Motor neuron (in vitro differentiated cells): ENCODE measurements around the gene SHOX. TPM values are rescaled to one million over a fixed set of nuclear protein-coding genes. Genes with fewer than 3 reads are reported as not detected.
A peak's percentile ranks its signal among the peaks of the same experiment; 100 is the strongest.
"Not testable (repeated sequence)": the region's sequence is repeated elsewhere in the genome, so short reads cannot be mapped to it uniquely, and the experiment has no call there.

Experiments
- ATAC-seq, 8 experiments: fragments of 200-7000 bp; cut with Tn5 transposase; replicated peaks in 6 of 8; 2 replicates each; pipeline ENCODE4 v1.8.0; 2021; ENCODE audit warnings: mild to moderate bottlenecking in 8 of 8, moderate library complexity in 8 of 8
- H3K27ac ChIP-seq, 2 donors: fragments of 250-450 bp; sonication (Bioruptor Pico); 2 replicates each; pipeline ENCODE4 v1.9.0; 2021; ENCODE audit warnings: antibody characterized with exemption in 2 of 2, mild to moderate bottlenecking in 2 of 2, moderate library complexity in 1 of 2
- H3K4me1 ChIP-seq, 2 donors: fragments of 250-450 bp; sonication (Bioruptor Pico); replicated peaks in 1 of 2; 2 replicates each; pipeline ENCODE4 v1.6.1; 2021; ENCODE audit warnings: antibody characterized with exemption in 2 of 2, mild to moderate bottlenecking in 2 of 2, moderate library complexity in 1 of 2
- H3K4me3 ChIP-seq, 5 donors: fragments of 250-450 bp; sonication (Bioruptor Pico); 2 replicates each; pipeline ENCODE4 v1.9.0; 2021; ENCODE audit warnings: antibody characterized with exemption in 5 of 5, mild to moderate bottlenecking in 5 of 5, moderate library complexity in 4 of 5
- WGBS, 10 experiments: fragments of 450-650 bp; shearing (Covaris generic); methylation state at CpG; one replicate each; pipeline ENCODE4 v1.0.0; 2022; 5-methylcytosine and 5-hydroxymethylcytosine counted together
- in situ Hi-C, 9 experiments: fragments of 400-800 bp; cut with MboI; loops; one replicate each; pipeline ENCODE4 v1.15.0; 2021; ENCODE audit warnings: low sequenced_read_pairs in 9 of 9, low pct_unique_long_range_greater_than_20kb in 2 of 9; ENCODE audit not compliant: unreplicated experiment in 9 of 9
- total RNA-seq, 8 experiments: library from RNA; unstranded; fragments of 300-600 nt; gene quantifications; 2 replicates each; pipeline versions ENCODE4 v1.2.3 to v1.2.4, GENCODE V29; 2022

SHOX gene
- total RNA-seq, 8 experiments from 2014 or later: 0.11 to 0.76 (median 0.23) TPM; not detected in 1

DNA sequence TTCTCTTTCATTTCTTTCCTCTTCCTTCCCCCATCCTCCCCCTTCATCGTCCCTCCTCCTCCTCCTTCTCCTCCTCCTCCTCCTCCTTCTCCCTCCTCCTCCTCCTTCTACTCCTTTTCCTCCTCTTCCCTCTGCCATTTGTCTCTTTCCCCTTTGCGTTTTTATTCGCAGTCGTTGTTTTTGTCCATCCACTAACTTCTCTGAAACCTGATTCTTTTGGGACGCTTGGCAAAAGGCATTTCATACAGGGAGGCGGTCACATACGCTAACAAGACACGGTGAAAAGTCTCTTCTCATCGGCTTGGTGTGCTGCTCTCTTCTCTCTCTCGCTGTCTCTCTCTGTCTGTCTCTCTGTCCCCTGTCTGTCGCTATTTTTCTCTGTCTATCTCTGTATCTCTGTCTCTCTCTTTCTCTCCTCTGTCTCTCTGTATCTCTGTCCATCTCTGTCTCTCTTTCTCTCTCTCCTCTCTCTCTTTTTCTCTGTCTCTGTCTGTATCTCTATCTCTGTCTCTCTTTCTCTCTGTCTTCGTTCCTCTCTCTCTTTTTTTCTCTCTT lies 5.4 kb upstream of the SHOX start:
- H3K4me3 ChIP-seq: no peak overlapping the region
- 0 to 28% (median 5%) methylated on average over 3 to 11 of the region's 12 CpGs for WGBS, 10 experiments
- in situ Hi-C loops: no loop called here

DNA sequence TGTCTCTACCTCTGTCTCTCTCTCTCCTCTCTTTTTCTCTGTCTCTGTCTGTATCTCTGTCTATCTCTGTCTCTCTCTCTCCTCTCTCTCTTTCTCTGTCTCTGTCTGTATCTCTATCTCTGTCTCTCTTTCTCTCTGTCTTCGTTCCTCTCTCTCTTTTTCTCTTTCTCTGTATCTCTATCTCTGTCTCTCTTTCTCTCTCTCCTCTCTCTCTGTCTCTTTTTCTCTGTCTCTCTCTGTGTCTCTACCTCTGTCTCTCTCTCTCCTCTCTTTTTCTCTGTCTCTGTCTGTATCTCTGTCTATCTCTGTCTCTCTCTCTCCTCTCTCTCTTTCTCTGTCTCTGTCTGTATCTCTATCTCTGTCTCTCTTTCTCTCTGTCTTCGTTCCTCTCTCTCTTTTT lies 4.5 kb upstream of the SHOX start:
- WGBS, 10 experiments: 0 to 40% (median 5%) methylated on average over 1 to 2 of the region's 2 CpGs; no CpG with 5 or more reads in 4 of the 10 experiments
- in situ Hi-C loops, H3K27ac ChIP-seq, H3K4me1 ChIP-seq, ATAC-seq, H3K4me3 ChIP-seq: not testable (repeated sequence)

More for the DNA sequence above, 5.4 kb upstream of the SHOX start:
- peaks cover 0 to 10% of the 10 kb centered on the region in 2 donors for H3K4me1 ChIP-seq
- no peak for ATAC-seq
- no peak overlapping the region for H3K27ac ChIP-seq

DNA sequence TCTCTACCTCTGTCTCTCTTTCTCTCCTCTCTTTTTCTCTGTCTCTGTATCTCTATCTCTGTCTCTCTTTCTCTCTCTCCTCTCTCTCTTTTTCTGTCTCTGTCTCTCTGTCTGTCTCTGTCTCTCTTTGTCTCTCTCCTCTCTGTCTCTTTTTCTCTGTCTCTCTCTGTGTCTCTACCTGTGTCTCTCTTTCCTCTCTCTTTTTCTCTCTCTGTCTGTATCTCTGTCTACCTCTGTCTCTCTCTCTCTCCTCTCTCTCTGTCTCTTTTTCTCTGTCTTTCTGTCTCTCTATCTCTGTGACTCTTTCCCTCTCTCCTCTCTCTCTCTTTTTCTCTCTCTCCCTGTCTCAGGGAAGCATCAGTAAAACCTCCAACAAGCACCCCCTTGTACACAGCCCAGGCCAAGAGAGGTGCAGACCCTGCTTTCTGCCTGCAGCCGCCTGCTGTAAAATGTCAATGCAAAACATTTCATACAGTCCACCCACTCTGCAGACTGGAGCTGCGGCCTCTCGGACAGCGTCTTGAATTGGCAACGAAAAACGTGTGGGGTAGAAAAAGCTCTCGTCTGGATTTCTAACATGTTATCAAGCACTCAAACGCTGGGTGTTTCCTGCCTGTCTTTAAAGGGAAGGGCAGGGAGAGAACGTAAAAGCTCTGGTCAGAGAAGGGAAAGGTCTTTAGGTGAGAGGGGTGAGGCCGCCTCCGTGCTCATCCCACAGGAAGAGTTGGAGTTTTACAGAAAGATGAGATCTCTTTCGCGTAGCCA lies 3.7 kb upstream of the SHOX start:
- peaks cover 2 to 8% of the 10 kb centered on the region in 2 donors for H3K4me1 ChIP-seq
- ATAC-seq: peak in 1 of 8 experiments; percentile 16
- H3K4me3 ChIP-seq: no peak overlapping the region
- in situ Hi-C loops: no loop called here
- WGBS, 10 experiments: 0 to 44% (median 15%) methylated on average over 1 to 13 of the region's 13 CpGs
- H3K27ac ChIP-seq: no peak overlapping the region

DNA sequence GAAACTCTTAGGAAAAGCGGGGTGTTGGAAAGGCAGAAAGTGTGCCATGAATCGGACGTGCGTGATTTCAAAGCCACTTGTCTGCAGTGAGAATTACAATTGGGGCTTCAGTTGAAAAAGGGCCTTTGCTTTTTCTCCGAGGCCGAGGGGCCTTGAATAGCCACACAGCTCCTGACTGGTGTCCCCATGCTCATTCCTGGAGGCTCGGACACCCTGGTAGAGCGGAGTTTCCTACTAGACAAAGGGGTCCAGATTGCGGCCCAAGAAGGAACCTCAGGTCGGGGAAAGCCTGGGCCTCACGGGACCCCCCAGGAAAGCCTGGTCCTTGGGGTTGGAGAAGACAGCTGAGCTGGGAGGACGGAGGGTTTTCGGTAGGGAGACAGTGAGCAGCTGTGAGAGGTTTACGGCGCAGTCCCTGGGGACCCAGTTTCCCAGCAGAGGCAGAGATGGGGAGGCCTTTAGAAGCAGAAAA lies 3.0 kb upstream of the SHOX start:
- ATAC-seq: no peak
- 0 to 35% (median 22%) methylated on average over 1 to 14 of the region's 15 CpGs; no CpG with 5 or more reads in 1 of the 10 experiments for WGBS, 10 experiments
- Histone ChIP-seq H3K27ac (no peak overlapping the region), H3K4me3 (no peak overlapping the region), H3K4me1 (peaks cover 2 to 8% of the 10 kb centered on the region in 2 donors)
- in situ Hi-C loops: no loop called here

DNA sequence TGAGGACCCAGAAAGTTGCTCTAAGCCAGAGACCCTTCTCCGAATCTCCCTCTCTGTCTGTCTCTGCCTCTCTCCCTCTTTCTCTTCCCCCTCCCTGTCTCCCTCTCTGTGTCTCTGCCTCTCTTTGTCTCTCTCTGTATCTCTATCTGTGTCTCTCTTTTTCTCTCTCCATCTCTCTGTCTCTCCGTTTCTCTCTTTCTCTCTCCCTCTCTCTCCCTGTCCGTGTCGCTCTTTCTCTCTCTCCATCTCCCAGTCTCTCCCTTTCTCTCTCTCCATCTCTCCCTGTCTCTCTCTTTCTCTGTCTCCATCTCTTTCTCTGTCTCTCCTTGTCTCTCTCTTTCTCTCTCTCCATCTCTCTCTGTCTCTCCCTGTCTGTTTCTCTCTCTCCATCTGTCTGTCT lies 2.6 kb upstream of the SHOX start:
- no peak overlapping the region for H3K27ac ChIP-seq
- WGBS, 10 experiments: 0 to 46% (median 22%) methylated on average over 2 to 4 of the region's 4 CpGs
- in situ Hi-C loops: no loop called here
- no peak for ATAC-seq
- no peak overlapping the region for H3K4me3 ChIP-seq
- H3K4me1 ChIP-seq: peaks cover 2 to 8% of the 10 kb centered on the region in 2 donors

DNA sequence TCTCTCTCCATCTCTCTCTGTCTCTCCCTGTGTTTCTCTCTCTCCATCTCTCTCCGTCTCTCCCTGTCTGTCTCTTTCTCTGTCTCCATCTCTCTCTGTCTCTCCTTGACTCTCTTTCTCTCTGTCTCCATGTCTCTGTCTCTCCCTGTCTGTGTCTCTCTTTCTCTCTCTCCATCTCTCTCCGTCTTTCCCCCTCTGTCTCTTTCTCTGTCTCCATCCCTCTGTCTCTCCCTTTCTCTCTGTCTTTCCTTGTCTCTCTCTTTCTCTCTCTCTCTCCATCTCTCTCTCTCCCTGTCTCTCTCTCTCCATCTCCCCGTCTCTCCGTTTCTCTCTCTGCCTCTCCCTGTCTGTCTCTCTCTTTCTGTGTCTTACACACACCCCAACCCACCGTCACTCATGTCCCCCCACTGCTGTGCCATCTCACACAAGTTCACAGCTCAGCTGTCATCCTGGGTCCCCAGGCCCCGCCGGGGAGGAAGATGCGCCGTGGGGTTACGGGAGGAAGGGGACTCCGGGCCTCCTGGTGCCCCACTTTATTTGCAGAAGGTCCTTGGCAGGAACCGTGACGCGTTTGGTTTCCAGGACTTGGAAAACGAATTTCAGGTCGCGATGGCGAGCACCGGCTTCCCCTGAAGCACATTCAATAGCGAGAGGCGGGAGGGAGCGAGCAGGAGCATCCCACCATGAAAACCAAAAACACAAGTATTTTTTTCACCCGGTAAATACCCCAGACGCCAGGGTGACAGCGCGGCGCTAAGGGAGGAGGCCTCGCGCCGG lies 1.2 kb upstream of the SHOX start:
- ATAC-seq: no peak
- Histone ChIP-seq H3K4me3 (peak overlapping the region in 1 of 5 donors; percentile 6), H3K4me1 (peaks cover 2 to 8% of the 10 kb centered on the region in 2 donors), H3K27ac (no peak overlapping the region)
- in situ Hi-C loops: no loop called here
- 0 to 18% (median 9%) methylated on average over 3 to 19 of the region's 30 CpGs for WGBS, 10 experiments

DNA sequence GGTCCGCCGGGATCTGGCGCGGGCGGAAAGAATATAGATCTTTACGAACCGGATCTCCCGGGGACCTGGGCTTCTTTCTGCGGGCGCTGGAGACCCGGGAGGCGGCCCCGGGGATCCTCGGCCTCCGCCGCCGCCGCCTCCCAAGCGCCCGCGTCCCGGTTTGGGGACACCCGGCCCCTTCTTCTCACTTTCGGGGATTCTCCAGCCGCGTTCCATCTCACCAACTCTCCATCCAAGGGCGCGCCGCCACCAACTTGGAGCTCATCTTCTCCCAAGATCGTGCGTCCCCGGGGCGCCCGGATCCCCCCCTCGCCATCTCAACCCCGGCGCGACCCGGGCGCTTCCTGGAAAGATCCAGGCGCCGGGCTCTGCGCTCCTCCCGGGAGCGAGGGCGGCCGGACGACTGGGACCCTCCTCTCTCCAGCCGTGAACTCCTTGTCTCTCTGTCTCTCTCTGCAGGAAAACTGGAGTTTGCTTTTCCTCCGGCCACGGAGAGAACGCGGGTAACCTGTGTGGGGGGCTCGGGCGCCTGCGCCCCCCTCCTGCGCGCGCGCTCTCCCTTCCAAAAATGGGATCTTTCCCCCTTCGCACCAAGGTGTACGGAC lies 482 bp upstream of the SHOX start:
- peak overlapping the region in 3 of 5 donors; percentile 6 to 9 (median 6) for H3K4me3 ChIP-seq
- peaks cover 2 to 8% of the 10 kb centered on the region in 2 donors for H3K4me1 ChIP-seq
- WGBS, 10 experiments: 0 to 16% (median 3%) methylated on average over 1 to 20 of the region's 62 CpGs; no CpG with 5 or more reads in 4 of the 10 experiments
- no peak for ATAC-seq
- in situ Hi-C loops: no loop called here
- no peak overlapping the region for H3K27ac ChIP-seq

DNA sequence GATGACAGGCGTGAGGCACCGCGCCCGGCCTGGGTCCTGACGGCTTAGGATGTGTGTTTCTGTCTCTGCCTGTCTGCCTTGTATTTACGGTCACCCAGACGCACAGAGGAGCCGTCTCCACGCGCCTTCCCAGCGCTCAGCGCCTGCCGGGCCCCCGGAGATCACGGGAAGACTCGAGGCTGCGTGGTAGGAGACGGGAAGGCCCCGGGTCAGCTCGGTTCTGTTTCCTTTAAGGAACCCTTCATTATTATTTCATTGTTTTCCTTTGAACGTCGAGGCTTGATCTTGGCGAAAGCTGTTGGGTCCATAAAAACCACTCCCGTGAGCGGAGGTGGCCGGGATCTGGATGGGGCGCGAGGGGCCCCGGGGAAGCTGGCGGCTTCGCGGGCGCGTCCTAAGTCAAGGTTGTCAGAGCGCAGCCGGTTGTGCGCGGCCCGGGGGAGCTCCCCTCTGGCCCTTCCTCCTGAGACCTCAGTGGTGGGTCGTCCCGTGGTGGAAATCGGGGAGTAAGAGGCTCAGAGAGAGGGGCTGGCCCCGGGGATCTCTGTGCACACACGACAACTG lies 1.3 kb downstream of the SHOX start:
- WGBS, 10 experiments: 0 to 28% (median 1%) methylated on average over 1 to 20 of the region's 44 CpGs; no CpG with 5 or more reads in 2 of the 10 experiments
- Histone ChIP-seq H3K4me3 (no peak overlapping the region), H3K4me1 (peaks cover 2 to 7% of the 10 kb centered on the region in 2 donors), H3K27ac (no peak overlapping the region)
- ATAC-seq: no peak
- in situ Hi-C loops: no loop called here

DNA sequence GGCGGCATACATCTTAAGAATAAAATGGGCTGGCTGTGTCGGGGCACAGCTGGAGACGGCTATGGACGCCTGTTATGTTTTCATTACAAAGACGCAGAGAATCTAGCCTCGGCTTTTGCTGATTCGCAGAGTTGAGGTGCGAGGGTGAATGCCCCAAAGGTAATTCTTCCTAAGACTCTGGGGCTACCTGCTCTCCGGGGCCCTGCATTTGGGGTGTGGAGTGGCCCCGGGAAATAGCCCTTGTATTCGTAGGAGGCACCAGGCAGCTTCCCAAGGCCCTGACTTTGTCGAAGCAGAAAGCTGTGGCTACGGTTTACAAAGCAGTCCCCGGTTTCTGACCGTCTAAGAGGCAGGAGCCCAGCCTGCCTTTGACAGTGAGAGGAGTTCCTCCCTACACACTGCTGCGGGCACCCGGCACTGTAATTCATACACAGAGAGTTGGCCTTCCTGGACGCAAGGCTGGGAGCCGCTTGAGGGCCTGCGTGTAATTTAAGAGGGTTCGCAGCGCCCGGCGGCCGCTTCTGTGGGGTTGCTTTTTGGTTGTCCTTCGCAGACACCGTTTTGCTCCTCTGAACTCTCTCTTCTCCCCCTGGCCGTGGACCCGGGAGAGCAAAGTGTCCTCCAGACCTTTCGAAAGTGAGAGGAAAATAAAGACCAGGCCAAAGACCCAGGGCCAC lies 1.9 kb downstream of the SHOX start:
- Histone ChIP-seq H3K27ac (no peak overlapping the region), H3K4me3 (no peak overlapping the region), H3K4me1 (peaks cover 1 to 2% of the 10 kb centered on the region in 2 donors)
- in situ Hi-C loops: no loop called here
- 0 to 63% (median 4%) methylated on average over 2 to 13 of the region's 30 CpGs; no CpG with 5 or more reads in 3 of the 10 experiments for WGBS, 10 experiments
- ATAC-seq: no peak

DNA sequence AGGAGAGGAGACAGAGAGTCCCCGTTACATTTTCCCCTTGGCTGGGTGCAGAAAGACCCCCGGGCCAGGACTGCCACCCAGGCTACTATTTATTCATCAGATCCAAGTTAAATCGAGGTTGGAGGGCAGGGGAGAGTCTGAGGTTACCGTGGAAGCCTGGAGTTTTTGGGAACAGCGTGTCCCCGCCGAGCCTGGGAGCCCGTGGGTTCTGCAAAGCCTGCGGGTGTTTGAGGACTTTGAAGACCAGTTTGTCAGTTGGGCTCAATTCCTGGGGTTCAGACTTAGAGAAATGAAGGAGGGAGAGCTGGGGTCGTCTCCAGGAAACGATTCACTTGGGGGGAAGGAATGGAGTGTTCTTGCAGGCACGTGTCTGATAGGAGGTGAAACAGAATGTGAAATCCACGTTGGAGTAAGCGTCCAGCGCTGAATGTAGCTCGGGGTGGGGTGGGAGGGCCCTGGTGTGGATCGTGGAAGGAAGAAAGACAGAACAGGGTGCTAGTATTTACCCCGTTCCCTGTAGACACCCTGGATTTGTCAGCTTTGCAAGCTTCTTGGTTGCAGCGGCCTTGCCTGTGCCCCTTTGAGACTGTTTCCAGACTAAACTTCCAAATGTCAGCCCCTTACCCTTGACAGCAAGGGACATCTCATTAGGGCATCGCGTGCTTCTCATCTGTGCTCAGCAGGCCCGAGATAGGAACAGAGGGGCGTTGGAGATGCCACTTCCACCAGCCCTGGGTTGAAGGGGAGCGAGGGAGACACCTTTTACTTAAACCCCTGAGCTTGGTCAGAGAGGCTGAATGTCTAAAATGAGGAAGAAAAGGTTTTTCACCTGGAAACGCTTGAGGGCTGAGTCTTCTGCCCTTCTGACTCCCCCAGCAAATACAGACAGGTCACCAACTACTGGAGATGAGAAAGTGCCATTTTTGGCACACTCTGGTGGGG lies 2.7 kb downstream of the SHOX start:
- ATAC-seq: no peak
- in situ Hi-C loops: no loop called here
- Histone ChIP-seq H3K4me3 (no peak overlapping the region), H3K27ac (no peak overlapping the region), H3K4me1 (peaks cover 2 to 3% of the 10 kb centered on the region in 2 donors)
- WGBS, 10 experiments: 0 to 40% (median 3%) methylated on average over 1 to 12 of the region's 25 CpGs; no CpG with 5 or more reads in 2 of the 10 experiments
